ENCODE results near the gene DISP3.

Gene DISP3

DNA sequence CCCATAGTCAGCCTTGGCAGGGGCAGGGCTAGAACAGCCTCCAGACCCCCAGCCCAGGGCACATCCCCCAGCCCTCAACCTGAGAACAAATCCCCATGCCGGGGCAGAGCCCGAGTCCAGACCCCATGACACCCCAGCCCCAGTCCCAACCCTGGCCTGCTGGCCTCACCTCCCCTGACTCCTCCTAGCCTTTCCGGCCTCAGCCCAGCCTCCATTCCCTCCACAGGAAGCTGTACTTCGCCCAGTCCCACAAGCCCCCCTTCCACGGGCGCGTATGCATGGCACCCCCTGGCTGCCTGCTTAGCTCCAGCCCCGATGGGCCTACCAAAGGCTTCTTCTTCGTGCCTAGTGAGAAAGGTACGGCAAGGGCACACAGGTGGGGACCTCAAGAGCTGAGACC lies 50.4 kb downstream of the DISP3 start:
- DNase-seq (ENCODE audit: low read depth), result no peak

DNA sequence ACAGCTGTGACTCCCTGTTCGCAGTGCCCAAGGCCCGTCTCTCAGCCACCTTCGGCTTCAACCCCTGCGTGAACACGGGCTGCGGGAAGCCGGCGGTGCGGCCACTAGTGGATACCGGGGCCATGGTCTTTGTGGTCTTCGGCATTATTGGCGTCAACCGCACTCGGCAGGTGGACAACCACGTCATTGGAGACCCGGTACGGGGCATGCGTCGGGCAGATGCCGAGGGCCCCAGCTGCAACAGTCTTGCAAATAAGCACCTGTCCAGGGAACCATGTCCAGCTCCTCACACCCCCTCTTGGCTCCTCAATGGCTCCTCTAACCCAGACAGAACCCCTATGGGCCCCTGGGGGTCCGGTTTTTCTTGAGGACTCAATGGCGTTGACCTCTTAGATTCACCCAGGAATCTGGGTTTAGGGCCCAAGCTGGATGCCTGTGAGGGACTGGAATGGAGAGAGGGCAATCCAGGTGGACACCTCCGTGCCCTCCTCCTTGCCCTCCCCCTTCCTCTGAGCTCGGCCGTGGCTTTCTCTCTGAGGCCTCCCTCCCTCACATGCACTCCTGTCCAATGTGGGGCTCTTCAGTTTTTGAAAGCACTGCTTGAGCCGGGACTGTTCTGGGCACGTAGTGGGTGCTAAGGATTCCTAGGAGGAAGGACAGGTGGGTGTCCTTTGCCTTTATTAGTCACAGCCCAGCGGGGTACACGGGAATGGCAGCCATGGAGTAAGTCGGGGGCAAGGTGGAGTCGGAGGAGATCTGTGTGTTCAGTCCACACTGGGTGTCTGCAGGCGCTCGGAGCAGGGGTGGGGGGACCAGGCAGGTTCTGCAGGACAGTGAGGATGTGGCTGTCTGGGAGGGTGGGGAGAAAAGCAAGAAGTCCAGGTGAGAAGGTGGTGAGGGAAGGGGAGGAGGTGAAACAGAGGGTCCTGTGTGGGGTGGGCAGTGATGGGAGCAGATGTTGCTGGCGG lies 51.1 kb downstream of the DISP3 start:
- DNase-seq (ENCODE audit: low read depth), result no peak

DNA sequence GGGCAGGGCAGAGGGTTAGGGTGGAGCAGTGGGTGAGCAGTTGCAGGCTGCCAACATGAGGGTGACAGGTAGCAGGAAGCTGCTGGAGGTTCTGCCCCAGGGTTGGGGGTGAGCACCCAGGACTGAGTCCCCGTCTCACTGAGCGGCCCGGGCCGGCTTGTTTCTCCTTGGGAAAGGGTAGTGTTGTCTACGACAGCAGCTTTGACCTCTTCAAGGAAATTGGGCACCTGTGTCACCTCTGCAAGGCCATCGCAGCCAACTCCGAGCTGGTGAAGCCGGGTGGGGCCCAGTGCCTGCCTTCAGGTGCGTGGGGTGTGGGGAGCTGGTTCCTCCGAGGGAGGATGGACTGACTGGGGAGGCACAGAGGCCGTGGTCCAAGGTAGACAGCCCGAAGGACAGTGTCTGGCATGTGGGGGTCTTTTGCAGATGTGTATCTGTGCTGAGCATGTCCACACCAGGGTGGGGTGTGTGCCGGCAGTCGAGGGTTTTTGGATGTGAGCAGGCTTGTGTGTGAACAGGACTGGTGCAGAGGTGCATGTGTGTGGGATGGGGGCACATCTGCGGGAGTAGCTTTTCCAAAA lies 51.9 kb downstream of the DISP3 start:
- DNase-seq (ENCODE audit: low read depth), result no peak

DNA sequence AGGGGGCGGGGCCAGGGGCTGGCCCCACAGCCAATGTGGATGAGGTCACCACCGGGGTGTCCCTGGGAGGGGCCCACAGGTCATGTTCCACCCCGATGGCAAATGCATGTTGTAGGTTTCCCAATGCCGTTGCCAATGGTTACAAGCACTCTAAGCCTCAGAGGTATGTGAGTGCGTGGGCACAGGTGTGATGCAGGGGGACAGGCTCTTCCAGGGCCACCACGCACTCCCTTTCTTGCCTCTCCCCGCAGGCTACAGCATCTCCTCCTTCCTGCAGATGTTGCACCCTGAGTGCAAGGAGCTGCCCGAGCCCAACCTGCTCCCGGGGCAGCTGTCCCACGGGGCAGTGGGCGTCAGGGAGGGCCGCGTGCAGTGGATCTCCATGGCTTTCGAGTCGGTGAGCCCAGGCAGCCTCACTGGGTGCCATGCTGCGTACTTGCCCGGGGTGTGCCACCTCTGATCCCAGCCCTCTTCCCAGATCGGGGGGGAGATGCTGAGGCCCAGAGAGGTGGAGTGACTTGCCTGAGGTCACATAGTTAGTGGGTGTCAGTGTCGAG lies 52.4 kb downstream of the DISP3 start:
- DNase-seq (ENCODE audit: low read depth), result no peak

DNA sequence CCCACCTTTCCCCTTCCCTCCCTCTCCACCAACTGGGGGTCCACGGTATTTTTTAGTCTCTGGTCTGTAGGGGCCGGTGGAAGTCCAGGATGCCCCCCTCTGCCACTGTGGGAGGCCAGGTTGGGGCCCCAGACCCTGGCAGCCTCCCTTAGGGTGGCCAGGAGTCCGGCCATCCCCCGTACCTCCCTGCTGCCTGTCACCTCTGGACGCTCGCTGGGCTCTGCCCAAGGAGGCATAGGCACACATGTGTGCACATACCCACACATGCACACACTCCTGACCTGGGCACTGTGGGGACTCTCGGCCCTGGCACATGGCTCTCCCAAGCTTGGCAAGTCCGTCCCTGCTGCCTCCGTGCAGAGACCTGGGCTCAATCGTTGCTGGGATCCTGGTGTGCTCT lies 53.0 kb downstream of the DISP3 start:
- DNase-seq (ENCODE audit: low read depth), result no peak

DNA sequence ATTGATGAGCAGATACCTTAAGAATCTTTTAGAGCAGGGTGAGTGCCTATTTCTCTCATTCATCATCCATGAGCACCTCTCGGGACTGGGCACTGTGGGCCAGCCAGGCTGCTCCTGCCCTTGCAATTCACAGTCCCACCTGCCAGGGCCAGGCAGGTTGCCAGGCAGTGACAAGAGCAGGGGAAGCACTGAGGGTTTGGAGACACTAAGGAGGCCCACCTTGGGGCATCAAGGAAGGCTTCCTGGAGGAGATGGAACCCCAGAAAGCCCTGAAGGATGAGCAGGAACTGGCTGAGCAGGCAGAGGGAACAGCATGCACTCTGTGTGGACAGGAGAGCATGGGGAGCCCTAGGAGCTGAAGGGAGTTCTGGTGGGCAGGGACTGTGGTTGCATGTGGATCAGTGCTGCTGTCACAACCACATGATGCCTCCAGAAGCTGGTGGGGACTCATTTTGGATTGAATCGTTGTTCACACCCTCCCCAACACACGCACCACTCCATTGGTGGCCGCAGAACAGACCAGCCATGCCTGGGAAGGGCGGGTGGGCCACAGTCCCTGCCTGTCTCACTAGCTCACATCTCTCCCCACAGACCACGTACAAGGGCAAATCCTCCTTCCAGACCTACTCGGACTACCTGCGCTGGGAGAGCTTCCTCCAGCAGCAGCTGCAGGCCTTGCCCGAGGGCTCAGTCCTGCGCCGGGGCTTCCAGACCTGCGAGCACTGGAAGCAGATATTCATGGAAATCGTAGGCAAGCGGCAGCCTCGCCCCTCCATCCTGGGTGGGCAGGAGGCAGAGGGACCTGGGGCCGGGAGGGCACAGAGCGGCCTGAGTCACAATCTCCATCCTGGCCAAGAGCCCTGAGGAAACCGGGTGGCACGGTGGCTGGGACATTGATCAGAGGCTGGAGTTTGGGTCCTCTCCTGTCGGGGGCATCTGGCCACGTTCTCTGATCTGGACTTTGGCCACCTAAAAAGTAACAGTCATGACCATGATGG lies 55.1 kb downstream of the DISP3 start:
- no peak for DNase-seq (ENCODE audit: low read depth)

DNA sequence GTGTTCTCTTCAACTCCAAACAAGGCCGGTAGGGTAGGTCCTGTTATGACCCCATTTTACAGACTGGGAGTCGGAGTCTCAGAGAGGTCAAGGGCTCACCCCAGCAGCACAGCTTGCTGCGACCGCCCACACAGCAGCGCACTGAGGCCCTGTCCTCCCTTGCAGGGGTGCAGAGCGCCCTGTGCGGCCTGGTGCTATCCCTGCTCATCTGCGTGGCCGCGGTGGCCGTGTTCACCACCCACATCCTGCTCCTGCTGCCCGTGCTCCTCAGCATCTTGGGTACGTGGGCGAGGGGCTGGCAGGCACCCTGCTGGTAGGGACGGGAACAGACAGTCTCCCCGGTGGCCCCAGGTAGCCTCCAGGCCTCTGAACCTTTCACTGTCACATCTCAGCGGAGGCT lies 55.9 kb downstream of the DISP3 start:
- DNase-seq (ENCODE audit: low read depth), result no peak

DNA sequence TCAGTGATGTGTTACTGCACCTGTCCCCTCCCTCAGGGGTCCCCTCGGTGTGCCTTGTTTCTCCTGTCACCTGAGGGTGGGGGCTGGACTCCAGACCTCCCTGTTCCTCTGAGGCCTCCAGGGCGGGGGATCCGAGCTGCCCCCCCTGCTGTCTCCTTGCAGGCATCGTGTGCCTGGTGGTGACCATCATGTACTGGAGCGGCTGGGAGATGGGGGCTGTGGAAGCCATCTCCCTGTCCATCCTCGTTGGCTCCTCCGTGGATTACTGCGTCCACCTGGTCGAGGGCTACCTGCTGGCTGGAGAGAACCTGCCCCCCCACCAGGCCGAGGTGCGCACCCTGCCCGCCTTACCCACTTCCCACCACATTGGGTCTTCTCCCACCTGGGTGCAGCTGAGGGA lies 56.4 kb downstream of the DISP3 start:
- DNase-seq (ENCODE audit: low read depth), result no peak

DNA sequence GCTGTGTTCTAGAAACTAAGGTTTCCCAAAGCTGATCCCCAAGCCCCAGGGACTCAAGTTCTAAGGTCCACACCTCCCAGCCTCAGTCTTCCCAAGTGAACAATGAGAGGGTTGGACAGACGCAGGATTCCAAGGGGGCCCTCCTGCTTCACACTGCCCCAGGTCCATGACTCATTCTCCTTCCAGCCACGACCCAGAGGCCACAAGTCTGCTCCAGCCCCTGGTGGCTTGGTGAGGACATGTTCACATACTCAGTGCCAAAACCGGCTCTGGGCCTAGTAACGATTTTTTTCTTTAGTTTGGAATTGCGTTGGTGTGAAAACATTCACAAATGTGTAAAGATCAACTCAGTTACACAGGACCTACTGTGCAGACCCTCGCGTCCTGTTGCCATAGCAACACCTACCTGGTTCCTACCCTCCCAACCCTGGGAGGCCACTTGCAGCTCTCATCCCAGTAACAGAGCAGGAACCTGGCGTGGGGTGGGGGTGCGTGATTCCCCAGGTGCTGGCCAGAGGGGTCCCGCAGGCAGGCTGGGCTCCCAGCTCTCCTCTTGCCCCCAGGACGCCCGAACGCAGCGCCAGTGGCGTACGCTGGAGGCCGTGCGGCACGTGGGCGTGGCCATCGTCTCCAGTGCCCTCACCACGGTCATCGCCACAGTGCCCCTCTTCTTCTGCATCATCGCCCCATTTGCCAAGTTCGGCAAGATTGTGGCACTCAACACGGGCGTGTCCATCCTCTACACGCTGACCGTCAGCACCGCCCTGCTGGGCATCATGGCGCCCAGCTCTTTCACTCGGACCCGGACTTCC lies 57.0 kb downstream of the DISP3 start:
- no peak for DNase-seq (ENCODE audit: low read depth)

DNA sequence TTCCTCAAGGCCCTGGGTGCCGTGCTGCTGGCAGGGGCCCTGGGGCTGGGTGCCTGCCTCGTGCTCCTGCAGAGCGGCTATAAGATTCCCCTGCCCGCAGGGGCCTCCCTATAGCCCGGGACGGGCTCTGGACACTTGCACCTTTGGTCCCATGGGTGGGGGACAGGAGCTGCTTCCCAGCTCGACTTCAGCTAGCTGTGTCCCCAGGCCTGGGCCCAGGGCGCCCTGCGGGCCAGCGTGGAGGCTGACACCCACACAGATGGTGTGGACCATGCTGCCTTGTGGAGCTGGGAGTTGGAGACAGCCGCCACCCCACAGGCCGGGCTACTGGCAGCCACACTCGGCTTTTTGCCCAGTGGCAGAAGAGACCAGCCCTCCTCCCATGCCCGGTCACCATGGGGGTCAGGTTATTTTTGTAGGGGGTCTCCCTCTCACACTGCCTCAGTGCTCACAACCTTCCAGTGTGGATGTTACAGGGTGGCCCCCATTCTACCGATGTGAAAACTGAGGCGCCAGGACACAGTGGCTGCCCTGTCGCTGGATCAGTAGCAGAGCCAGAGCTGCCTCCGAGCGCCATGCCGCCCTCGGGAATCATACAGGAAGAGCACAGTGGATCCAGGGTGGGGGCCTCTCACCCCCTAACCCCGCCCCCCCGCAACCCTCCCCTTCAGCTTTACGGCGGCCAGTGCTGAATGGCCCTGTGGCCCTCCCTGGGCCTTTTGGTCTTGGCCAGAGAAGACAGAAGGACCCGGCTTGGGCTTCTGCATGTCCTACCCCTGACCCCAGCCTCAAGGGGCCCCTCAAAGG lies 57.8 kb downstream of the DISP3 start:
- DNase-seq (ENCODE audit: low read depth), result no peak

DNA sequence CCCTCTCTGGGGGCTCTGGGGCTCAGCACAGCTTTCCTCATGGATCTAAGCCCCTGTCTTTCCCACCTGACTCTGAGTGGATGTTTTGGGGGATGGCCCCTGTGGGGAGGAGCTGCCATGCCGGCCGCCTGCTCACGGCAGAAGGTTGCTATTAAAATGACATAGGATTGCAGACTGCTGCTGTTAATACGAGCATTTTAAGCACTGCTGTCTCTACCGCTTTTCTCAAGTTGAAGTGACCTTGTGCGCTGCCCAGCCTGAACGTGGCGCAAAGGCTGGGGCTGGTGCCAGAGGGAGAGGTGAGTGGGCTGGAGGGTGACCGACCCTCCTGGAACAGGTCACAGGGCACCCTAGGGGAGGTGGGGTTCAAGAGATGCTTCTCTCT lies 58.4 kb downstream of the DISP3 start:
- no peak for DNase-seq (ENCODE audit: low read depth)

DNA sequence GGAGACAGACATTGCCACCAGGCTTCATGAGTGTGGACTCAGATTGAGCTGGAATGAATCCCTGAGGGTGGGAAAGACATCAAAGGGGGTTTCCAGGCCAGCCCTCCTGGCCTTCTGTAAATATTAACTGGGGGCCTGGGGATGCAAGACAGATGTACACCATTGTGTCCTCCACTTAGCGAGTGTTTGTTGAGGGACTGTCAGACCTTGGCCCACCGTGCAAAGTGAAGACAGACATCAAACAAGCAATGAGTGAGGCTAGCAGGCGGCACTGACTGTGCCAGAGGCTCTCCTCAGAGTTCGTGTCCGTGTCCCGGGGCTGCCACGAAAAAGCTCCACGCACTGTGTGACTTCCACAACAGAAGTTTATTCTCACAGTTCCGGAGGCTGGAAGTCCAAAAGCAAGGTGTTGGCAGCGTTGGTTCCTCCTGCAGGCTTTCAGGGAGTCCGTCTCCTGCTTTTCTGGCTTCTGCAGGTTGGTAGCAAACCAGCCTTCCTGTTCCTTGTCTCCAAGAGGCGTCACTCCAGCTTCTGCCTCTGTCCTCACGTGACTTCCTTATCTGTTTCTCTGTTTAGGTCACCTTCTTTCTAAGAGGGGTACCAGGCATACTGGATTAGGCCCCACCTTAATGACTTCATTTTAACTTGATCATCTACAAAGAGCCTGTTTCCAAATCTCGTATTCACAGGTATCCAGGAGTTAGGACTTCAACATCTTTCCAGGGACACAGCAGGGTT lies 59.1 kb downstream of the DISP3 start:
- no peak for DNase-seq (ENCODE audit: low read depth)

DNA sequence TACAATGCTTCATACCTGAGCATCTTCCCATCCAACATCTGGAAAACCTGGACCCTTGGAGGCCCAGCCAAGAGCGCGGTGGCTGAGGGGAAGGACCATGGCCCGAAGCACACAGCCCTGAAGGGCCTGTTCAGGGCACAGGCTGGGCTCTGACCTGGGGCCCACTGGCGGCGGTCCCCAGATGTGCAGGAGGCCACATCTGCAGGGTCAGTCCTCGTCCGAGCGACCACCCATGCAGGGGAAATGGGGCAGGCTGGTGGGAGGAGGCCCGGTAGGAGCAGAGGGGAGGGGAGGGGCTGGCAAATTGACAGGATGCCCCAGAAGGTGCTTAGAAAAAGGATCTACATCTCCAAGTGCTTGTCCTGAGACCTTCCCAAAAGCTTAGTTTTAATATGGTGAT lies 59.9 kb downstream of the DISP3 start:
- no peak for DNase-seq (ENCODE audit: low read depth)

DNA sequence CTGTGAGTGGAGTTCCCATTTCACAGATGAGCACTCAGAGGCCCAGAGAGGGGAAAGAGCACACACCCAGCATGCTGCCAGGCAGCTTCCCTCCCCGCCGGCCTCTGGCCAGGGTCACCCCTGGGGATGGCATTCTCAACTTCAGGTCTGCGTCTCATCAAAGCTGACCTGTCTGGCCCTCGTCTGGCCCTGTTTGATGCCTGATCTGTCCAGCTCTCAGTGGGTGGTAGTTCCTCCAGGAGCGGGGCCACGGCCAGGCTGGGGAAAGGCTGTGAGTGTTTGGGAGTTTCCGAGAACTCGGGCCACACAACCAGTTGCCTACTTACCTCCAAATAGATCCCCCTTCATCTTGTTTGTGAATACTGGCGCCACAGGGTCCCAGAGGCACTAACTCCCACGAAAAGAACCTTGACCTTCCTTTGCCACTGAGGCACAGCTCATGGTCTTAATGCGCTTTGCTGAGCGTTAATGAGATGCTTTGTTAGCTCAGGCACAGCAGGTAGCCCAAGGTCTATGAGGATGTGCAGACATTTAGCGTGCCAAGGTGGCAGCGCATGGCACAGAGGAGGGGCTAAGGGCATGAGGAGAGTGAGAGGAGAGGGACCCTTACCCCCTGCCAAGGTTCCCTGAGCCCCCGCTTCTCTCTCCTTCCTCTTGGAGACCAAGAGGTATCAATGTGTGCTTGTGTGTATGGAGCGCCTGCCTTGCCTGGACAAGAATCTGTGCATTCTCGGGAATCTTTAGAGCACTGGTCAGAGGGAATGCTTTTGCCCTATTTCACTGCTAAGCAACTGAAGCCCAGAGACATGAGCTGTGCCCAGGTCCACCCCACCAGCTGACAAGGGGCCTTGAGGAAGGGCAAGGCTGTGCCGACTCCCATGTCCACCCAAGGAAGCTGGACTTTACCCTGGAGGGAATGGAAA lies 61.2 kb downstream of the DISP3 start:
- DNase-seq (ENCODE audit: low read depth), result no peak

DNA sequence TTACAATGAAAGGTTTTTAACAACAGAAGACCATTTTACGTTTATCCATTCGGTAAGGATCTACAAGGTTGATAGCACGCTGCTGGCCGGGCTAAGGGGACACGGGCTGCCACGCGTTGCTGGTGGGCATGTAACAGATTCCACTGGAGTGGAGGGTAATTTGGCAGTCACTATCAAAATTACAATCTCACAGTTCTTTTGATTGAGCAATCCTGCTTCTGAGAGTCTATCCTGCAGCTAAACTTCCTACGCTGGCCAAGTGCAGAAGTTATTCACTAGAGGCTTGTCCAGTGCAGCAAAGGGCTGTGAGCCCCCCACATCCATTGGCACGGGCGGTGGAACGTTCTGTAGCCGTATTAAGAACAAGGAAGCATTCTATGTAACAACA lies 61.8 kb downstream of the DISP3 start:
- DNase-seq (ENCODE audit: low read depth), result no peak

DNA sequence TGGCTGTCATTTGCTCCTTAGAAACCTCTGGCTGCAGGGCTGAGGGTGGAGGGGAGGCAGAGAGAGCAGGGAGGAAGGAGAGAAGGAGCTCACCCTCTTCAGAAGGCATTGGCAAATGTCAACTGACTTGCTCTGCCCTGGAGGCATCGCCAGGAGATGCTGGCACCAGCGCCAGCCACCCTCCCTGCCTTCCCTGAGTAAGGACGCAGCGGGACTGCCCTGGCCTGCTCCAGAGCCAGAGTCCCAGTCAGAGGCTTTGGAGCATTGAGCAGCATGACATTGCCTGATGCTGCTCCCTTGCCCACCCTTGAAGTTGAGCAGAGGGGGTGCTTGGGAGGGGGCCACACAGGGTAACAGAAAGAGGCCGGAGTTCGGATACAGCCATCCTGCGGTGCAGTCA lies 62.3 kb downstream of the DISP3 start:
- DNase-seq (ENCODE audit: low read depth), result no peak

DNA sequence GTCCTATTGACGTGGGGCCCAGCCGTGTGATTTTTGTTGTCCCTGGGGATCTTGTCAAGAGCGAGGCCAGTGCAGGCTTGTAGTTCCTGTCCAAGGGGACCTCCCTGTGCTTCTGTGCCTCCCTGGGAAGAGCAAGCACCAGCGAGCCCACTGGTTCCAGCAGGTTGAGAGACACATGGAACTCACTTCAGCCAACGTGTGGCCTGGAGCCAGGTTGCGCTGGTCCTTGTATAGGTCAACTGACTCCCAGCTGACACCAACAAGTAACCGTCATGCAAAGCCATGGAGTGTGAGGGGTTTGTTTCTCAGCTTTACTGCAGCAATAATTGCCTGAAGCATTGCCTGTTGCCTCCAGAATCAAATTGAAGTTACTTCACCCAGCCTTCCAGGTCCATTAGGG lies 63.0 kb downstream of the DISP3 start:
- DNase-seq (ENCODE audit: low read depth), result no peak

DNA sequence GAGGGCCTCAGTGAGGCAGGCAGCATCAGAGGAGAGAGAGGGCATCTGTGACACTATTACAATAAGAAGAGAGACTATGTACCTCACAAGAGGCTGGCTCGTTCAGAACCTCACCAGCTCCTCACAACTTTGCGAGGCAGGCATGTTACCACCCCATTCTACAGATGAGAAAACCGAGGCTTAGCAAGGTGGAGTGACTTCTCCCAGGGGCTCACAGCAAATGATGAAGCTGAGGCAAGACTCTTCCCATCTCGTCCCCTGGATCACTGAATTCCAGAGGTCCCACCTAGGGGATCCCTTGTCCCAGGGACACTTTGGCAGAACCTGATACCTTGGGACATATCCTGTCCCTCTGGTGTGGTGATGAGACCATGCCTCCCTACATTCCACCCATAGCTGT lies 64.4 kb downstream of the DISP3 start:
- no peak for DNase-seq (ENCODE audit: low read depth)

DNA sequence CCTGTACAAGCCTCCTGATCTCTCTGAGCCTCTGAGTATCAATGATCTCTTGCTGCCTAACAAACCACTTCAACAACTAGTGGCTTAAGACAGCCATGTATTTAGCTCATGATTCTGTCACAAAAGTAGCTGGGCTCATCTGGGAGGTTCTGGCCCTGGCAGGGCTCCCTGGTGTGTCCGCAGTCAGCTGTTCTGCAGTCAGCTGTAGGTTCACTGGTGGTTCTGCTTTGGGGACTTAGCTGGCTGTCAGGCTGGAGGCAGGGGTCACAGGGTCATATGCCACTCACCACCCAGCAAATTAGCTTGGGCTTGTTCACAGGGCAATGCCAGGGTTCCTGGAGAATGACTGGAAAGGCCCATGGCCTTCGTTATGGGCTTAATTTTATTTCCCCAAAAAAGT lies 64.8 kb downstream of the DISP3 start:
- no peak for DNase-seq (ENCODE audit: low read depth)
